SK-N-SH (cell line): ENCODE data around the gene SSTR5. TPM values are rescaled to one million over a fixed set of nuclear protein-coding genes. Genes with fewer than 3 reads are reported as not detected.

Source experiments
- CTCF ChIA-PET: fragments of 300-600, 350-600 bp; formaldehyde crosslinking; extraction: SDS; loops from one replicate; lab custom pipeline; 2021; lab: Yijun Ruan, JAX
- POLR2A ChIA-PET: fragments of 350-600 bp; sonication (Branson Sonifier 250); formaldehyde crosslinking; extraction: SDS; loops from one replicate; lab custom pipeline; 2020; ENCODE audit warnings: antibody characterized with exemption, inconsistent platforms; lab: Yijun Ruan, JAX
- DNase-seq: peaks from one replicate; pipeline ENCODE4 v3.0.0; 2012
- H2AFZ ChIP-seq: fragments of 200-600 bp; sonication (generic); 2 replicates; pipeline ENCODE4 v1.8.1; 2016; ENCODE audit warnings: antibody characterized with exemption, mild to moderate bottlenecking, low read depth
- H3F3A ChIP-seq: fragments of 200-600 bp; sonication (generic); replicated peaks from 2 replicates; pipeline ENCODE3; 2016; ENCODE audit warnings: antibody characterized with exemption, mild to moderate bottlenecking; ENCODE audit not compliant: insufficient read depth
- H3K27ac ChIP-seq, 2 experiments: fragments of 200-500 bp in 1 of 2; fragments of 200-600 bp in 1 of 2; sonication (Bioruptor generic) in 1 of 2; sonication (generic), shearing (Covaris generic) in 1 of 2; 2 replicates each; pipeline versions ENCODE4 v1.5.1 to v1.6.1; 2014 to 2016; ENCODE audit warnings: low read depth in 2 of 2, inconsistent platforms in 1 of 2, low read length in 1 of 2, mild to moderate bottlenecking in 1 of 2, mixed read lengths in 1 of 2
- H3K27me3 ChIP-seq: fragments of 200-600 bp; sonication (generic), shearing (Covaris generic); 2 replicates; pipeline ENCODE4 v1.6.1; 2016; ENCODE audit warnings: mixed run types; ENCODE audit not compliant: insufficient read depth
- H3K36me3 ChIP-seq, 2 experiments: fragments of 200-500 bp in 1 of 2; fragments of 200-600 bp in 1 of 2; sonication (Bioruptor generic) in 1 of 2; sonication (generic) in 1 of 2; replicated peaks in 1 of 2; 2 replicates each; pipeline versions ENCODE3 to v1.5.1; 2014 to 2016; ENCODE audit warnings: low read length in 1 of 2, mild to moderate bottlenecking in 1 of 2; ENCODE audit not compliant: insufficient read depth in 2 of 2, control insufficient read depth in 1 of 2
- H3K4me1 ChIP-seq, 2 experiments: fragments of 200-500 bp in 1 of 2; fragments of 200-600 bp in 1 of 2; sonication (Bioruptor generic) in 1 of 2; sonication (generic), shearing (Covaris generic) in 1 of 2; 2 replicates each; pipeline versions ENCODE4 v1.5.1 to v1.6.1; 2014 to 2016; ENCODE audit warnings: low read depth in 1 of 2, low read length in 1 of 2, mixed run types in 1 of 2; ENCODE audit not compliant: insufficient read depth in 2 of 2, control insufficient read depth in 1 of 2
- H3K4me2 ChIP-seq: fragments of 200-600 bp; sonication (generic), shearing (Covaris generic); 2 replicates; pipeline ENCODE4 v1.6.1; 2017; ENCODE audit warnings: mixed run types
- H3K4me3 ChIP-seq, 2 experiments: fragments of 200-500 bp in 1 of 2; fragments of 200-600 bp in 1 of 2; sonication (Bioruptor generic) in 1 of 2; sonication (generic), shearing (Covaris generic) in 1 of 2; 2 replicates each; pipeline versions ENCODE4 v1.5.1 to v1.8.1; 2014 to 2016; ENCODE audit warnings: low read depth in 2 of 2, inconsistent platforms in 1 of 2, low read length in 1 of 2, mild to moderate bottlenecking in 1 of 2, mixed read lengths in 1 of 2, moderate library complexity in 1 of 2
- H3K79me2 ChIP-seq: fragments of 200-600 bp; sonication (generic); 2 replicates; pipeline ENCODE4 v1.8.1; 2017; ENCODE audit warnings: mild to moderate bottlenecking; ENCODE audit not compliant: insufficient read depth
- H3K9ac ChIP-seq: fragments of 200-600 bp; sonication (generic); 2 replicates; pipeline ENCODE4 v1.6.1; 2017; ENCODE audit warnings: mixed run types
- H3K9me2 ChIP-seq: fragments of 200-600 bp; sonication (generic); 2 replicates; pipeline ENCODE4 v1.6.1; 2017; ENCODE audit warnings: mixed run types
- H3K9me3 ChIP-seq: fragments of 200-600 bp; sonication (generic); 2 replicates; pipeline ENCODE4 v1.6.1; 2017; ENCODE audit warnings: mixed run types, mild to moderate bottlenecking, moderate library complexity
- H4K20me1 ChIP-seq: fragments of 200-600 bp; sonication (generic); 2 replicates; pipeline ENCODE4 v1.6.1; 2017; ENCODE audit warnings: mild to moderate bottlenecking, mixed run types; ENCODE audit not compliant: insufficient read depth
- CTCF ChIP-seq: fragments of 200-600 bp; sonication (generic); IDR thresholded peaks from 2 replicates; pipeline ENCODE4 v1.6.1; 2017; ENCODE audit warnings: antibody characterized with exemption, mild to moderate bottlenecking, moderate library complexity
- EP300 ChIP-seq, 2 experiments: IDR thresholded peaks; 2 replicates each; pipeline versions ENCODE4 v1.4.0 to v1.6.1; 2012; ENCODE audit warnings: borderline replicate concordance in 1 of 2, low read depth in 1 of 2, low read length in 1 of 2
- MAX ChIP-seq: IDR thresholded peaks from 2 replicates; pipeline ENCODE4 v1.4.0; 2012; ENCODE audit warnings: low read depth
- PBX3 ChIP-seq: IDR thresholded peaks from 2 replicates; pipeline ENCODE4; 2012
- POLR2AphosphoS5 ChIP-seq: IDR thresholded peaks from 2 replicates; pipeline ENCODE4 v1.6.1; 2012; ENCODE audit warnings: low read depth, low read length
- RXRA ChIP-seq: IDR thresholded peaks from 2 replicates; pipeline ENCODE4 v1.4.0; 2012; ENCODE audit warnings: low read depth, mild to moderate bottlenecking, borderline replicate concordance
- USF1 ChIP-seq: IDR thresholded peaks from 2 replicates; pipeline ENCODE4 v1.4.0; 2012; ENCODE audit warnings: low read depth, borderline replicate concordance
- YY1 ChIP-seq: IDR thresholded peaks from 2 replicates; pipeline ENCODE4 v1.4.0; 2012; ENCODE audit warnings: low read depth, mild to moderate bottlenecking
- WGBS: methylation state at CpG from one replicate; pipeline ENCODE4 v1.1.6; 2017; ENCODE audit warnings: low lambda C conversion rate; 5-methylcytosine and 5-hydroxymethylcytosine counted together
- polyA plus RNA-seq, 3 experiments: library from polyadenylated mRNA; depleted of rRNA; stranded (reverse); fragments of >200 nt; gene quantifications; 2 replicates each; pipeline ENCODE4 v1.2.3, GENCODE V29; 2012
- TF ChIP-seq, protein P1 (sequence below): fragments of 150-350 bp; IDR thresholded peaks from 2 replicates; pipeline ENCODE4 v1.6.1; 2016; ENCODE audit warnings: mild to moderate bottlenecking, low read depth, low read length
- TF ChIP-seq, protein P2 (sequence below): IDR thresholded peaks from 2 replicates; pipeline ENCODE4 v1.4.0; 2012; ENCODE audit warnings: low read depth, borderline replicate concordance

SSTR5 gene
- polyA plus RNA-seq, 1 of the 3 experiments (the other 2 are of a cell fraction) = not detected

DNA sequence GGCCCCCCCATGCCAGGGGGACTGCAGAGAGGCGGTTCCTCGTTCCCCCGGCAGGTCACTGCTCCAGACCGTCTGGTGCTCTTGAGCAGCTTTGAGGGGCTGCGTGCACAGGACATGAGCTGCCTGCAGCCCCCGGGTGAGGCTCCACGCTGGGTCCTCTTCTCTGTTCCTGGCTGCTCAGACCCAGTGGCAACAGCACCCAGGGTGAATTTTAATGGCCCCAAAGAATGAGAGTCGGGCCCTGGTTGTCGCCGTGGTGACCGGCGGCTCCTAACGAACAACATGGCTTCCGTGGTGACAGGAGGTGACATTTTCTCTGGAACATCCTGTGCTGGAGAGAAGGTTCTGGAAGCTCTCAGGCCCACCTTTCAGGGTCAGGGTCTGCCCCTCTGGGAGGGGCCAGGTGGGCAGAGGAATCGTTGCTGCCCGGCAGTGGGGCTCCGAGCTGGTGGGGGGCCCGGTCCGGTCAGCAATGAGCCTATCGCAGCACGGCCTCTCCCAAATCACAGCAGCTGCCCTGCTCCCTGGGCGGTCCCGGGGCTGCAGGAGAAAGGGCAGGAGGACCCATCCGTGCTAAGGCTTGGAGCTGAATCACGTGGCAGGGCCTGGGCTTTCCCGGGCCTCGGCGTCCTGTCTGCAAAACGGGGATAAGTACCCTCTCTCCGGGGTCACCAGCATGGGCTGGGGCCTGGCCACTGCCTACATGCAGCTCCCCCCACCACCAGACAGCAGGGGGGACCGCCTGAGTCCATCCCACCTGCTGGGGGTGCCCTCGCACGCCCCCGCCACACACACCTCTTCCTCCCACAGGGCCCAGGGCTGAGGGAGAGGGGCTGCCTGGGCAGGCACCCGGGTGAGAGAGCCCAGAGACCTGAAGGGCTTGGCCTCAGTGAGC lies 26.9 kb downstream of the SSTR5 start:
- ChIA-PET CTCF (interaction anchor here (1.0 kb wide), 2 partner anchors 44 to 296 kb away, joined by 3 to 4 read pairs; no protein-coding TSS in a partner anchor), POLR2A (no interaction called here)
- H3K27ac ChIP-seq = no peak overlapping the region
- peaks cover 68% of the 10 kb centered on the region for H3K27me3 ChIP-seq
- H3K4me2 ChIP-seq = no peak overlapping the region
- no peak overlapping the region for H3K4me3 ChIP-seq
- H3F3A ChIP-seq = no peaks in the 10 kb centered on the region
- no peaks in the 10 kb centered on the region for H3K9me3 ChIP-seq
- no peak for DNase-seq
- WGBS = 23% methylated on average over 6 of the region's 35 CpGs
- H3K9ac ChIP-seq = no peak overlapping the region
- no peak for TF ChIP-seq POLR2AphosphoS5
- TF ChIP-seq USF1 = peak; percentile 4; the same call in 1 of the 2 replicates
- no peaks in the 10 kb centered on the region; a peak in 1 of 4 replicates for H3K4me1 ChIP-seq
- no peaks in the 10 kb centered on the region for H3K36me3 ChIP-seq
- H2AFZ ChIP-seq = no peak overlapping the region
- peaks cover 24% of the 10 kb centered on the region for H4K20me1 ChIP-seq
- no peaks in the 10 kb centered on the region for H3K79me2 ChIP-seq
- no peaks in the 10 kb centered on the region for H3K9me2 ChIP-seq

DNA sequence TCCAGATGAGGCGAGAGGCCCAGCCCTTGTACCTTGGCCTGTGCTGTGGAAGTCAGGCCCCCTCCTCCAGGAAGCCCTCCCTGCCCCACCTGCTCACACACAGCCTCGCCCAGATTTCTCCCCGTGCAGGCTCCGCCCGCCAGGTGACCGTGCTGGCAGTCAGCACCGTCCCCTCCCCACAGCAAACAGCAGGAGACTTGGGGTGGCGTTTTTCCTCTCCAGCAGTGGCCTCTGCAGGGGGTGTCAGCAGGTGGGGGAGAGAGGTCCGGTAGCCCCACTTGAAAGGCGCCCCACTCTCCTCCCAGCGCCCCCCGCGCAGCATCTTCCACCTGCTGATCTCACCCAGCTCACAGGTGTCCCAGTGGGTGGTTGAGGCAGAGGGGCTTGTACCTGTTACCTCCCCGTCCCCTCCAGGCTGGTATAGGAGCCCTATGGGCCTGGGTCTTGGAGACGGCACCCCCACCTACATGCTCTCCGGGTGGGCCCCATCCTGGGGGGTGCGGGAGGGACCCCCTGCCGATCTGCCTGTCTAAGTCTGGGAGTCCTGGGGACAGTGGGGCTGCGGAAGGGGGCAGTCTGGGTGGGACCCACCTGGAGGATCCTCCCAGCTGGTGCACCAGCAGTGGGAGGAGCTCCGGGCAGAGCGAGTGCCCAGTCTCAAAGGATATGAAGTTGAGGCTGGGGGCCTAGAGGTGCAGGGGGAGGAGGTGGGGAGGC lies 27.7 kb downstream of the SSTR5 start:
- Histone ChIP-seq H2AFZ (no peak overlapping the region), H3K27ac (no peak overlapping the region), H3K4me2 (no peak overlapping the region), H3K4me1 (no peaks in the 10 kb centered on the region; a peak in 1 of 4 replicates), H3F3A (no peaks in the 10 kb centered on the region), H3K79me2 (no peaks in the 10 kb centered on the region), H3K9me3 (no peaks in the 10 kb centered on the region), H3K9ac (no peak overlapping the region), H4K20me1 (peaks cover 24% of the 10 kb centered on the region), H3K9me2 (no peaks in the 10 kb centered on the region), H3K36me3 (no peaks in the 10 kb centered on the region), H3K27me3 (peaks cover 76% of the 10 kb centered on the region), H3K4me3 (no peak overlapping the region)
- DNase-seq = no peak
- CTCF ChIA-PET = interaction anchor here (0.8 to 1.0 kb wide), 2 partner anchors 13 to 296 kb away, joined by 3 read pairs; no protein-coding TSS in a partner anchor
- TF ChIP-seq USF1 = no peak
- no peak for TF ChIP-seq EP300 (IDR thresholded peaks at IDR 0.05; ENCODE audit: borderline replicate concordance in 1 of 2, low read depth in 1 of 2, low read length in 1 of 2)
- TF ChIP-seq RXRA = no peak
- TF ChIP-seq, protein P1, sequence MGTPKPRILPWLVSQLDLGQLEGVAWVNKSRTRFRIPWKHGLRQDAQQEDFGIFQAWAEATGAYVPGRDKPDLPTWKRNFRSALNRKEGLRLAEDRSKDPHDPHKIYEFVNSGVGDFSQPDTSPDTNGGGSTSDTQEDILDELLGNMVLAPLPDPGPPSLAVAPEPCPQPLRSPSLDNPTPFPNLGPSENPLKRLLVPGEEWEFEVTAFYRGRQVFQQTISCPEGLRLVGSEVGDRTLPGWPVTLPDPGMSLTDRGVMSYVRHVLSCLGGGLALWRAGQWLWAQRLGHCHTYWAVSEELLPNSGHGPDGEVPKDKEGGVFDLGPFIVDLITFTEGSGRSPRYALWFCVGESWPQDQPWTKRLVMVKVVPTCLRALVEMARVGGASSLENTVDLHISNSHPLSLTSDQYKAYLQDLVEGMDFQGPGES = no peak
- no peak for TF ChIP-seq CTCF
- TF ChIP-seq, protein P2, sequence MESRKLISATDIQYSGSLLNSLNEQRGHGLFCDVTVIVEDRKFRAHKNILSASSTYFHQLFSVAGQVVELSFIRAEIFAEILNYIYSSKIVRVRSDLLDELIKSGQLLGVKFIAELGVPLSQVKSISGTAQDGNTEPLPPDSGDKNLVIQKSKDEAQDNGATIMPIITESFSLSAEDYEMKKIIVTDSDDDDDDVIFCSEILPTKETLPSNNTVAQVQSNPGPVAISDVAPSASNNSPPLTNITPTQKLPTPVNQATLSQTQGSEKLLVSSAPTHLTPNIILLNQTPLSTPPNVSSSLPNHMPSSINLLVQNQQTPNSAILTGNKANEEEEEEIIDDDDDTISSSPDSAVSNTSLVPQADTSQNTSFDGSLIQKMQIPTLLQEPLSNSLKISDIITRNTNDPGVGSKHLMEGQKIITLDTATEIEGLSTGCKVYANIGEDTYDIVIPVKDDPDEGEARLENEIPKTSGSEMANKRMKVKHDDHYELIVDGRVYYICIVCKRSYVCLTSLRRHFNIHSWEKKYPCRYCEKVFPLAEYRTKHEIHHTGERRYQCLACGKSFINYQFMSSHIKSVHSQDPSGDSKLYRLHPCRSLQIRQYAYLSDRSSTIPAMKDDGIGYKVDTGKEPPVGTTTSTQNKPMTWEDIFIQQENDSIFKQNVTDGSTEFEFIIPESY = no peak
- no peak for TF ChIP-seq MAX
- TF ChIP-seq YY1 = no peak
- TF ChIP-seq PBX3 = no peak
- POLR2A ChIA-PET = no interaction called here
- WGBS = 16% methylated on average over 7 of the region's 21 CpGs
